ENCODE data around the gene CDR2. TPM values are rescaled to one million over a fixed set of nuclear protein-coding genes. Genes with fewer than 3 reads are reported as not detected.

The CDR2 gene
- total and polyA plus RNA-seq, 2 of the 13 experiments (the other 11 are each of a cell fraction or from before 2014, with no cell fraction given) = 59.0 to 78.9 TPM

GRCh38 chr16:22297871-22298733 lies 76.3 kb downstream of the CDR2 start:
- peaks cover 18 to 21% of the 10 kb centered on the region in 2 experiments for H3K36me3 ChIP-seq (replicated peaks in 1 of 2; ENCODE audit: control insufficient read depth in 1 of 2, insufficient read depth in 2 of 2, low read length in 2 of 2)
- ChIA-PET POLR2A (interaction anchor here (0.6 to 4.6 kb wide), 15 partner anchors 8 to 138 kb away, joined by 3 to 68 read pairs (median 5); partner anchors contain the start of genes CDR2 and EEF2K), CTCF (ENCODE audit: low intra/inter-chr PET ratio, low total read pairs) (interaction anchor here (1.0 to 2.3 kb wide), 4 partner anchors 92 to 297 kb away, joined by 3 to 20 read pairs (median 9); partner anchors contain the start of genes EEF2K and PDZD9)
- peaks cover 47% of the 10 kb centered on the region for H4K20me1 ChIP-seq (ENCODE audit: insufficient read depth, low read length)
- peak; percentile 41 for ATAC-seq
- peak overlapping the region; percentile 83 to 94 (median 92) for H3K4me3 ChIP-seq (replicated peaks in 1 of 3; ENCODE audit: insufficient read depth in 1 of 3, low read depth in 2 of 3, low read length in 3 of 3)
- peak overlapping the region; percentile 88 for H3K4me2 ChIP-seq (ENCODE audit: low read depth, low read length)
- peaks cover 43% of the 10 kb centered on the region for H3K4me1 ChIP-seq (ENCODE audit: insufficient read depth, low read length)
- in situ Hi-C loops (cut with HindIII; ENCODE audit: extremely low pct_ligation_motif_present, low pct_unique_long_range_greater_than_20kb) (loop anchor here (5.0 kb wide), 1 partner anchor 101 kb away; no protein-coding TSS in a partner anchor), intact Hi-C loops (cut with micrococcal nuclease; ENCODE audit: unreplicated experiment) (loop anchor here (1.0 kb wide), 3 partner anchors 92 to 108 kb away; partner anchors contain the start of gene EEF2K)
- TSS peak; percentile 96 for BruUV-seq (replicated peaks)
- 3% methylated on average over 34 of the region's 39 CpGs for WGBS (ENCODE audit: low lambda C conversion rate)
- DNase-seq (ENCODE audit: low spot score) = peak; percentile 93
- H3K79me2 ChIP-seq (ENCODE audit: insufficient read depth, low read length) = peaks cover 57% of the 10 kb centered on the region
- H2AFZ ChIP-seq (ENCODE audit: low read length) = no peak overlapping the region
- peak overlapping the region; percentile 98 for H3K9ac ChIP-seq (ENCODE audit: insufficient read depth, low read depth, low read length)
- no peaks in the 10 kb centered on the region; a peak in 1 of 5 replicates for H3K27me3 ChIP-seq (ENCODE audit: control insufficient read depth in 1 of 2, insufficient read depth in 2 of 2, low read length in 2 of 2)
- H3K9me3 ChIP-seq (ENCODE audit: low read length) = no peaks in the 10 kb centered on the region
- peak overlapping the region; percentile 92 for H3K27ac ChIP-seq (ENCODE audit: extremely low read length, insufficient read depth, low read length)
- peak; percentile 8 for FAIRE-seq
- no peak for TF ChIP-seq NFAT5 (CRISPR knock-in tag; IDR thresholded peaks at IDR 0.05)
- TF ChIP-seq ZNF205 (CRISPR knock-in tag; IDR thresholded peaks at IDR 0.05) = peak; percentile 71
- TF ChIP-seq HES4 (CRISPR knock-in tag; IDR thresholded peaks at IDR 0.05; ENCODE audit: borderline replicate concordance) = 0 out of 2 replicates have a peak, but pooled peaks have one; percentile 8
- TF ChIP-seq TBP (CRISPR knock-in tag; IDR thresholded peaks at IDR 0.05) = peak; percentile 32; the same call in 1 of the 2 replicates
- no peak for TF ChIP-seq ZNF317 (CRISPR knock-in tag; IDR thresholded peaks at IDR 0.05)
- peak; percentile 24 for TF ChIP-seq XRCC5 (optimal IDR thresholded peaks at IDR 0.05; ENCODE audit: low read length)
- peak; percentile 91; the same call in 1 of the 2 replicates for TF ChIP-seq POLR2G (IDR thresholded peaks at IDR 0.05; ENCODE audit: low read depth, low read length)
- TF ChIP-seq ZNF572 (CRISPR knock-in tag; IDR thresholded peaks at IDR 0.05) = 0 out of 2 replicates have a peak, but pooled peaks have one; percentile 57
- no peak for TF ChIP-seq MBD4 (IDR thresholded peaks at IDR 0.05; ENCODE audit: borderline replicate concordance, low read length)
- TF ChIP-seq ASH2L (IDR thresholded peaks at IDR 0.05; ENCODE audit: insufficient read length, low read depth, low read length) = peak; percentile 3
- TF ChIP-seq CENPBD1 (CRISPR knock-in tag; IDR thresholded peaks at IDR 0.05; ENCODE audit: borderline replicate concordance, low read depth) = 0 out of 2 replicates have a peak, but pooled peaks have one; percentile 24
- no peak for TF ChIP-seq JUNB (CRISPR knock-in tag; IDR thresholded peaks at IDR 0.05; ENCODE audit: borderline replicate concordance)
- TF ChIP-seq ZNF569 (CRISPR knock-in tag; IDR thresholded peaks at IDR 0.05; ENCODE audit: borderline replicate concordance) = no peak; the same call in 1 of the 2 replicates
- peak; percentile 72; the same call in 1 of the 2 replicates for TF ChIP-seq STAT5B (CRISPR knock-in tag; IDR thresholded peaks at IDR 0.05)

Measured in HepG2 (cell line).